ENCODE results near the gene SCO2.

SCO2 gene

GRCh38 chr22:50550395-50550794 is 25.0 kb upstream of the SCO2 start:
- no peak for TF ChIP-seq CTCF (IDR thresholded peaks at IDR 0.05; ENCODE audit: extremely low read depth, insufficient read depth, missing control alignments)
- no peak for DNase-seq (ENCODE audit: low spot score)
- in situ Hi-C loops (cut with MboI; ENCODE audit: low pct_unique_long_range_greater_than_20kb, low sequenced_read_pairs, unreplicated experiment), result no loop called here

- DNase-seq (ENCODE audit: low spot score), result no peak
- no peak for TF ChIP-seq CTCF (IDR thresholded peaks at IDR 0.05; ENCODE audit: extremely low read depth, insufficient read depth, missing control alignments)
- in situ Hi-C loops (cut with MboI; ENCODE audit: low pct_unique_long_range_greater_than_20kb, low sequenced_read_pairs, unreplicated experiment), result no loop called here
These were observed 23.8 kb upstream of the SCO2 start for GRCh38 chr22:50548921-50549790.

- in situ Hi-C loops (cut with MboI; ENCODE audit: low pct_unique_long_range_greater_than_20kb, low sequenced_read_pairs, unreplicated experiment), result no loop called here
- DNase-seq (ENCODE audit: low spot score), result peak; percentile 87
- TF ChIP-seq CTCF (IDR thresholded peaks at IDR 0.05; ENCODE audit: extremely low read depth, insufficient read depth, missing control alignments), result peak; percentile 35
These were observed 22.9 kb upstream of the SCO2 start for GRCh38 chr22:50548040-50548920.

GRCh38 chr22:50547263-50547985 is 22.0 kb upstream of the SCO2 start:
- in situ Hi-C loops (cut with MboI; ENCODE audit: low pct_unique_long_range_greater_than_20kb, low sequenced_read_pairs, unreplicated experiment), result no loop called here
- peak; percentile 54 for DNase-seq (ENCODE audit: low spot score)
- TF ChIP-seq CTCF (IDR thresholded peaks at IDR 0.05; ENCODE audit: extremely low read depth, insufficient read depth, missing control alignments), result no peak

- in situ Hi-C loops (cut with MboI; ENCODE audit: low pct_unique_long_range_greater_than_20kb, low sequenced_read_pairs, unreplicated experiment), result no loop called here
- no peak for TF ChIP-seq CTCF (IDR thresholded peaks at IDR 0.05; ENCODE audit: extremely low read depth, insufficient read depth, missing control alignments)
- peak; percentile 39 for DNase-seq (ENCODE audit: low spot score)
These were observed 21.2 kb upstream of the SCO2 start for GRCh38 chr22:50546326-50547262.

Data from GM13977 (cell line).